Body of pancreas (tissue), 4 donors: ENCODE measurements around the gene UNC45B.

Experiments
- CTCF ChIP-seq, 7 experiments: fragments of 450-650 bp in 4 of 7; fragments of 200-600 bp in 3 of 7; sonication (generic) in 3 of 7; IDR thresholded peaks; one replicate each; pipeline ENCODE4 v1.5.1; 2016 to 2019; ENCODE audit warnings: antibody characterized with exemption in 7 of 7
- POLR2A ChIP-seq, 3 donors: fragments of 450-650 bp; IDR thresholded peaks; one replicate each; pipeline ENCODE4 v1.6.1; 2016; ENCODE audit warnings: antibody characterized with exemption in 3 of 3, mild to moderate bottlenecking in 2 of 3

GRCh38 chr17:35171834-35172233, 24.2 kb downstream of the UNC45B start:
- no peak for TF ChIP-seq CTCF (IDR thresholded peaks at IDR 0.05)
- TF ChIP-seq POLR2A (IDR thresholded peaks at IDR 0.05), result no peak
